ENCODE data around the gene CSH2. TPM values are rescaled to one million over a fixed set of nuclear protein-coding genes. Genes with fewer than 3 reads are reported as not detected.
"Not testable (repeated sequence)": the region's sequence is repeated elsewhere in the genome, so short reads cannot be mapped to it uniquely, and the experiment has no call there.

The CSH2 gene
- total and polyA plus RNA-seq, 2 of the 8 experiments (the other 6 are each of a cell fraction or from before 2014, with no cell fraction given): 0.43 TPM; not detected in 1

- not testable (repeated sequence) for H2AK5ac ChIP-seq (ENCODE audit: low read depth, low read length); H4K20me1 ChIP-seq (replicated peaks in 1 of 2; ENCODE audit: control insufficient read depth in 1 of 2, insufficient read depth in 2 of 2, low read length in 2 of 2); H3K27ac ChIP-seq (ENCODE audit: low read depth, low read length); H3K4ac ChIP-seq (replicated peaks; ENCODE audit: insufficient read length, low read depth, low read length); H3K23ac ChIP-seq (ENCODE audit: insufficient read length); H2BK12ac ChIP-seq (ENCODE audit: low read depth, low read length); H3K14ac ChIP-seq (ENCODE audit: insufficient read length); H3K36me3 ChIP-seq (ENCODE audit: control insufficient read depth in 2 of 4, insufficient read depth in 4 of 4, low read length in 3 of 4); FAIRE-seq; H3K23me2 ChIP-seq (ENCODE audit: low read depth, low read length); H3K4me3 ChIP-seq (ENCODE audit: extremely low read depth in 1 of 4, insufficient read depth in 2 of 4, low read depth in 3 of 4, low read length in 4 of 4); H3K79me1 ChIP-seq (ENCODE audit: low read depth, low read length); H2BK5ac ChIP-seq (ENCODE audit: low read depth, low read length); H3K9ac ChIP-seq (replicated peaks in 1 of 4; ENCODE audit: extremely low read depth in 1 of 4, low read depth in 3 of 4, low read length in 3 of 4); H3K18ac ChIP-seq (ENCODE audit: extremely low read depth, low read length); H4K8ac ChIP-seq (ENCODE audit: extremely low read depth, insufficient read depth, low read length); H3K56ac ChIP-seq (replicated peaks; ENCODE audit: insufficient read length, low read depth, low read length); H2AFZ ChIP-seq (ENCODE audit: low read length); H3K9me3 ChIP-seq (ENCODE audit: insufficient read depth in 2 of 2, low read depth in 1 of 2, low read length in 1 of 2); H3K27me3 ChIP-seq (replicated peaks in 1 of 4; ENCODE audit: control insufficient read depth in 3 of 4, extremely low read depth in 1 of 4, insufficient read depth in 3 of 4, low read length in 3 of 4); H2BK15ac ChIP-seq (ENCODE audit: low read length); H3K79me2 ChIP-seq (ENCODE audit: control insufficient read depth in 1 of 2, insufficient read depth in 2 of 2, low read length in 2 of 2); H3K4me1 ChIP-seq (replicated peaks in 1 of 4; ENCODE audit: control insufficient read depth in 3 of 4, insufficient read depth in 4 of 4, low read length in 3 of 4); H2BK20ac ChIP-seq (ENCODE audit: low read length); DNase-seq (ENCODE audit: low read depth in 1 of 2, low spot score in 2 of 2); H4K5ac ChIP-seq (ENCODE audit: insufficient read length, low read depth, low read length); H3K4me2 ChIP-seq (ENCODE audit: insufficient read depth in 1 of 2, low read depth in 2 of 2, low read length in 2 of 2); H4K91ac ChIP-seq (replicated peaks; ENCODE audit: insufficient read length, low read length); H2BK120ac ChIP-seq (replicated peaks; ENCODE audit: low read depth, low read length)
- TF ChIP-seq CTCF (IDR thresholded peaks at IDR 0.05; ENCODE audit: control extremely low read depth in 1 of 3, insufficient read depth in 1 of 3, low read depth in 1 of 3, low read length in 3 of 3): peak; percentile 19 to 36 (median 28); a peak in 3 of 4 replicates
- POLR2A ChIA-PET (ENCODE audit: partially characterized antibody): interaction anchor here (1.0 to 1.2 kb wide), 3 partner anchors 28 to 280 kb away, joined by 3 read pairs; partner anchors contain the start of genes CCDC47 and DDX42
- CTCF ChIA-PET (ENCODE audit: partially characterized antibody): interaction anchor here (0.6 to 8.0 kb wide), 23 partner anchors 8 to 573 kb away, joined by 3 to 66 read pairs (median 5); partner anchors contain the start of genes GH1 and GH2
- WGBS, 2 experiments (ENCODE audit: extremely low coverage in 1 of 2, insufficient coverage in 1 of 2, insufficient read length in 1 of 2, insufficient replicate concordance in 2 of 2, low coverage in 1 of 2, low lambda C conversion rate in 2 of 2, missing lambda C conversion rate in 1 of 2): 73% methylated on average over 7 of the region's 7 CpGs; no CpG with 5 or more reads in 1 of the 2 experiments
Measured at GRCh38 chr17:63866625-63867024, 6.9 kb downstream of the CSH2 start.

Data from H1 (cell line).